Mesenchymal stem cell (in vitro differentiated cells and primary cell): Measurements from ENCODE around the gene NSUN5.
A peak's percentile ranks its signal among the peaks of the same experiment; 100 is the strongest.
"Not testable (repeated sequence)": the region's sequence is repeated elsewhere in the genome, so short reads cannot be mapped to it uniquely, and the experiment has no call there.

Experiments used
- DNase-seq: peaks from one replicate; pipeline ENCODE4 v3.0.0-alpha.2; 2013
- H2AFZ ChIP-seq: one replicate; pipeline ENCODE4 v1.6.1; 2013; ENCODE audit warnings: low read depth, mild to moderate bottlenecking, control low read depth, inconsistent platforms, low read length, moderate library complexity
- H2AK5ac ChIP-seq: 2 replicates; pipeline ENCODE4 v1.6.1; 2013; ENCODE audit warnings: low read length, moderate library complexity, mild to moderate bottlenecking, inconsistent platforms; ENCODE audit not compliant: severe bottlenecking
- H2BK120ac ChIP-seq: one replicate; pipeline ENCODE4 v1.6.1; 2013; ENCODE audit warnings: low read depth, mild to moderate bottlenecking, inconsistent platforms, low read length, moderate library complexity
- H2BK12ac ChIP-seq, 2 experiments: one replicate each; pipeline ENCODE4 v1.6.1; 2013; ENCODE audit warnings: inconsistent platforms in 2 of 2, low read length in 2 of 2, mild to moderate bottlenecking in 2 of 2, moderate library complexity in 2 of 2, control low read depth in 1 of 2
- H2BK15ac ChIP-seq: one replicate; pipeline ENCODE4 v1.6.1; 2013; ENCODE audit warnings: mild to moderate bottlenecking, low read depth, inconsistent platforms; ENCODE audit not compliant: poor library complexity, severe bottlenecking
- H2BK5ac ChIP-seq: 2 replicates; pipeline ENCODE4 v1.6.1; 2013; ENCODE audit warnings: low read depth, mild to moderate bottlenecking, low read length, control low read depth, inconsistent platforms; ENCODE audit not compliant: poor library complexity, severe bottlenecking
- H3K14ac ChIP-seq, 2 experiments: one replicate each; pipeline ENCODE4 v1.6.1; 2013; ENCODE audit warnings: inconsistent platforms in 2 of 2, low read length in 2 of 2, control low read depth in 1 of 2, mild to moderate bottlenecking in 1 of 2, moderate library complexity in 1 of 2
- H3K18ac ChIP-seq, 2 experiments: one replicate each; pipeline ENCODE4 v1.6.1; 2013; ENCODE audit warnings: inconsistent platforms in 2 of 2, low read length in 2 of 2, control low read depth in 1 of 2, low read depth in 1 of 2, mild to moderate bottlenecking in 1 of 2
- H3K23ac ChIP-seq, 2 experiments: one replicate each; pipeline ENCODE4 v1.6.1; 2013; ENCODE audit warnings: inconsistent platforms in 2 of 2, low read length in 2 of 2, mild to moderate bottlenecking in 2 of 2, moderate library complexity in 2 of 2, control low read depth in 1 of 2
- H3K27ac ChIP-seq: 2 replicates; pipeline ENCODE4 v1.5.1; 2013; ENCODE audit warnings: mild to moderate bottlenecking, moderate library complexity, low read length, control low read depth, inconsistent platforms; ENCODE audit not compliant: poor library complexity, severe bottlenecking
- H3K27me3 ChIP-seq, 2 experiments: 2 replicates each; pipeline versions ENCODE4 v1.6.1 to v1.7.0; 2013; ENCODE audit warnings: low read length in 2 of 2, mild to moderate bottlenecking in 2 of 2, moderate library complexity in 2 of 2, control low read depth in 1 of 2, inconsistent platforms in 1 of 2; ENCODE audit not compliant: control insufficient read depth in 1 of 2, insufficient read depth in 1 of 2
- H3K36me3 ChIP-seq, 2 experiments: 2 replicates each; pipeline versions ENCODE4 v1.6.1 to v1.7.0; 2013; ENCODE audit warnings: low read length in 2 of 2, control low read depth in 1 of 2, inconsistent platforms in 1 of 2, low read depth in 1 of 2, mild to moderate bottlenecking in 1 of 2; ENCODE audit not compliant: insufficient read depth in 2 of 2, control insufficient read depth in 1 of 2
- H3K4ac ChIP-seq, 2 experiments: one replicate each; pipeline ENCODE4 v1.6.1; 2013; ENCODE audit warnings: inconsistent platforms in 2 of 2, low read length in 2 of 2, mild to moderate bottlenecking in 2 of 2, moderate library complexity in 2 of 2, control low read depth in 1 of 2, low read depth in 1 of 2
- H3K4me1 ChIP-seq: 2 replicates; pipeline ENCODE4 v1.6.1; 2013; ENCODE audit warnings: low read depth, low read length, control low read depth; ENCODE audit not compliant: control insufficient read depth, insufficient read depth
- H3K4me2 ChIP-seq: 2 replicates; pipeline ENCODE4 v1.6.1; 2013; ENCODE audit warnings: low read length, mild to moderate bottlenecking, inconsistent platforms; ENCODE audit not compliant: poor library complexity, severe bottlenecking
- H3K4me3 ChIP-seq, 2 experiments: 2 replicates each; pipeline versions ENCODE4 v1.5.1 to v1.7.0; 2013; ENCODE audit warnings: low read length in 2 of 2, mild to moderate bottlenecking in 2 of 2, control low read depth in 1 of 2, low read depth in 1 of 2; ENCODE audit not compliant: insufficient read depth in 1 of 2
- H3K79me1 ChIP-seq: replicated peaks from 2 replicates; pipeline ENCODE4 v1.6.1; 2013; ENCODE audit warnings: mild to moderate bottlenecking, control low read depth, low read length, inconsistent platforms; ENCODE audit not compliant: poor library complexity, severe bottlenecking
- H3K9ac ChIP-seq: 2 replicates; pipeline ENCODE4 v1.7.0; 2013; ENCODE audit warnings: mild to moderate bottlenecking, low read length, moderate library complexity
- H3K9me3 ChIP-seq: 2 replicates; pipeline ENCODE4 v1.7.0; 2013; ENCODE audit warnings: mild to moderate bottlenecking, low read length; ENCODE audit not compliant: control insufficient read depth
- H4K8ac ChIP-seq: one replicate; pipeline ENCODE4 v1.6.1; 2013; ENCODE audit warnings: inconsistent platforms, mild to moderate bottlenecking, low read length, moderate library complexity
- H4K91ac ChIP-seq: one replicate; pipeline ENCODE4 v1.6.1; 2013; ENCODE audit warnings: mild to moderate bottlenecking, low read length, inconsistent platforms
- WGBS: methylation state at CpG from one replicate; pipeline ENCODE4 v1.1.7; 2013; ENCODE audit warnings: mixed read lengths; 5-methylcytosine and 5-hydroxymethylcytosine counted together

NSUN5 gene

GRCh38 chr7:73327922-73328321 is 19.3 kb upstream of the NSUN5 start, which contains the start of the genes FKBP6 and TRIM50:
Gene FKBP6, plus strand, starts transcription at chr7:73328161. Its CDS starts 268 bp downstream, at chr7:73328429.
Gene TRIM50, minus strand, starts transcription at chr7:73328082. Its CDS starts 3,295 bp downstream, at chr7:73324787.
- not testable (repeated sequence) for H4K91ac ChIP-seq, H3K4me3 ChIP-seq, H2BK12ac ChIP-seq, H3K23ac ChIP-seq, H3K36me3 ChIP-seq, H3K18ac ChIP-seq, H2BK15ac ChIP-seq, H3K4me2 ChIP-seq, H3K14ac ChIP-seq, H3K4ac ChIP-seq, H3K79me1 ChIP-seq, H3K9me3 ChIP-seq, H4K8ac ChIP-seq, DNase-seq, H3K27ac ChIP-seq, H3K9ac ChIP-seq, H2BK120ac ChIP-seq, H2AFZ ChIP-seq, H2BK5ac ChIP-seq, H2AK5ac ChIP-seq
- 98% methylated on average over 34 of the region's 43 CpGs for WGBS
- Histone ChIP-seq H3K4me1 (peaks cover 14% of the 10 kb centered on the region), H3K27me3 (peaks cover 0 to 36% of the 10 kb centered on the region in 2 experiments)

GRCh38 chr7:73327449-73327848 is 18.8 kb upstream of the NSUN5 start:
- H3K9me3 ChIP-seq, H2AFZ ChIP-seq, H2BK15ac ChIP-seq, H4K91ac ChIP-seq, H3K18ac ChIP-seq, H4K8ac ChIP-seq, H3K4ac ChIP-seq, H3K4me3 ChIP-seq, H3K23ac ChIP-seq, H3K14ac ChIP-seq, H3K36me3 ChIP-seq, H2BK5ac ChIP-seq, H3K27ac ChIP-seq, H2BK12ac ChIP-seq, H3K79me1 ChIP-seq, H3K9ac ChIP-seq, H2BK120ac ChIP-seq, DNase-seq, H3K4me2 ChIP-seq, H2AK5ac ChIP-seq: not testable (repeated sequence)
- H3K4me1 ChIP-seq, result peaks cover 14% of the 10 kb centered on the region
- WGBS, result 96% methylated on average over 7 of the region's 13 CpGs
- peaks cover 0 to 37% of the 10 kb centered on the region in 2 experiments for H3K27me3 ChIP-seq

- not testable (repeated sequence) for H3K27ac ChIP-seq, H2BK12ac ChIP-seq, H3K23ac ChIP-seq, H2AK5ac ChIP-seq, H2BK5ac ChIP-seq, H2BK15ac ChIP-seq, H3K9me3 ChIP-seq, H4K8ac ChIP-seq, H3K4me1 ChIP-seq, H3K14ac ChIP-seq, H3K18ac ChIP-seq, H3K4me2 ChIP-seq, H3K4me3 ChIP-seq, H4K91ac ChIP-seq, H3K36me3 ChIP-seq, H3K4ac ChIP-seq, H3K9ac ChIP-seq, H2AFZ ChIP-seq, H3K79me1 ChIP-seq, H2BK120ac ChIP-seq, DNase-seq
- 77% methylated on average over 4 of the region's 6 CpGs for WGBS
- H3K27me3 ChIP-seq, result peaks cover 0 to 29% of the 10 kb centered on the region in 2 experiments
Observed at GRCh38 chr7:73325424-73325823, 16.8 kb upstream of the NSUN5 start.

- Histone ChIP-seq H4K8ac (peak overlapping the region; percentile 42), H3K27me3 (peaks cover 0 to 31% of the 10 kb centered on the region in 2 experiments), H3K4me3 (peak overlapping the region; percentile 40 to 47), H3K18ac (peak overlapping the region in 1 of 2 experiments; percentile 37), H3K4me2 (peak overlapping the region; percentile 23)
- 50% methylated on average over 24 of the region's 31 CpGs for WGBS
- not testable (repeated sequence) for H2BK12ac ChIP-seq, H3K4me1 ChIP-seq, H2BK120ac ChIP-seq, H4K91ac ChIP-seq, H2AK5ac ChIP-seq, H3K36me3 ChIP-seq, H3K14ac ChIP-seq, H2BK15ac ChIP-seq, H3K23ac ChIP-seq, H3K9me3 ChIP-seq, H3K79me1 ChIP-seq, H3K9ac ChIP-seq, H3K27ac ChIP-seq, H3K4ac ChIP-seq, H2AFZ ChIP-seq, H2BK5ac ChIP-seq
- DNase-seq, result peak; percentile 55
Observed at GRCh38 chr7:73324081-73324845, 15.6 kb upstream of the NSUN5 start.
